ENCODE measurements around the gene ELP5.

Gene ELP5

GRCh38 chr17:7237266-7237760, 14.7 kb upstream of the ELP5 start:
- Histone ChIP-seq H3K36me3 (ENCODE audit: control insufficient read depth, insufficient read depth, low read length) (peaks cover 22% of the 10 kb centered on the region), H3K27me3 (ENCODE audit: control insufficient read depth, insufficient read depth, low read length, poor library complexity, severe bottlenecking) (no peaks in the 10 kb centered on the region), H3K4me3 (ENCODE audit: insufficient read depth, low read depth, low read length) (peak overlapping the region; percentile 70), H3K4me1 (ENCODE audit: control insufficient read depth, insufficient read depth, low read length) (peaks cover 17% of the 10 kb centered on the region), H3K9me3 (ENCODE audit: control insufficient read depth, low read length) (no peaks in the 10 kb centered on the region), H3K27ac (ENCODE audit: insufficient read depth, low read depth, low read length, poor library complexity, severe bottlenecking) (peak overlapping the region; percentile 85)
- 51 to 55% methylated on average over 6 of the region's 6 CpGs for WGBS, 2 experiments

GRCh38 chr17:7237761-7238419, 14.1 kb upstream of the ELP5 start:
- Histone ChIP-seq H3K4me3 (ENCODE audit: insufficient read depth, low read depth, low read length) (peak overlapping the region; percentile 70), H3K36me3 (ENCODE audit: control insufficient read depth, insufficient read depth, low read length) (peaks cover 22% of the 10 kb centered on the region), H3K27me3 (ENCODE audit: control insufficient read depth, insufficient read depth, low read length, poor library complexity, severe bottlenecking) (no peaks in the 10 kb centered on the region), H3K27ac (ENCODE audit: insufficient read depth, low read depth, low read length, poor library complexity, severe bottlenecking) (peak overlapping the region; percentile 85), H3K9me3 (ENCODE audit: control insufficient read depth, low read length) (no peaks in the 10 kb centered on the region), H3K4me1 (ENCODE audit: control insufficient read depth, insufficient read depth, low read length) (peaks cover 15% of the 10 kb centered on the region)
- 0% methylated on average over 69 to 73 of the region's 73 CpGs for WGBS, 2 experiments

GRCh38 chr17:7238420-7239090, 13.5 kb upstream of the ELP5 start:
- Histone ChIP-seq H3K27ac (ENCODE audit: insufficient read depth, low read depth, low read length, poor library complexity, severe bottlenecking) (peak overlapping the region; percentile 52), H3K9me3 (ENCODE audit: control insufficient read depth, low read length) (no peaks in the 10 kb centered on the region), H3K4me1 (ENCODE audit: control insufficient read depth, insufficient read depth, low read length) (peaks cover 15% of the 10 kb centered on the region), H3K36me3 (ENCODE audit: control insufficient read depth, insufficient read depth, low read length) (peaks cover 22% of the 10 kb centered on the region), H3K27me3 (ENCODE audit: control insufficient read depth, insufficient read depth, low read length, poor library complexity, severe bottlenecking) (no peaks in the 10 kb centered on the region), H3K4me3 (ENCODE audit: insufficient read depth, low read depth, low read length) (peak overlapping the region; percentile 70)
- WGBS, 2 experiments: 0% methylated on average over 27 to 32 of the region's 39 CpGs

GRCh38 chr17:7239091-7240027, 12.7 kb upstream of the ELP5 start, which contains the start of gene PHF23:
Gene PHF23 (minus strand): TSS chr17:7239457. CDS start chr17:7239279, 178 bp downstream.
- H3K36me3 ChIP-seq (ENCODE audit: control insufficient read depth, insufficient read depth, low read length): peaks cover 23% of the 10 kb centered on the region
- H3K9me3 ChIP-seq (ENCODE audit: control insufficient read depth, low read length): no peaks in the 10 kb centered on the region
- 0 to 1% methylated on average over 72 of the region's 72 CpGs for WGBS, 2 experiments
- peaks cover 15% of the 10 kb centered on the region for H3K4me1 ChIP-seq (ENCODE audit: control insufficient read depth, insufficient read depth, low read length)
- H3K4me3 ChIP-seq (ENCODE audit: insufficient read depth, low read depth, low read length): peak within 1 kb of the TSS; percentile 70
- H3K27me3 ChIP-seq (ENCODE audit: control insufficient read depth, insufficient read depth, low read length, poor library complexity, severe bottlenecking): no peaks in the 10 kb centered on the region
- peak within 1 kb of the TSS; percentile 52 for H3K27ac ChIP-seq (ENCODE audit: insufficient read depth, low read depth, low read length, poor library complexity, severe bottlenecking)

GRCh38 chr17:7240375-7240774, 11.6 kb upstream of the ELP5 start:
- Histone ChIP-seq H3K36me3 (ENCODE audit: control insufficient read depth, insufficient read depth, low read length) (peaks cover 28% of the 10 kb centered on the region), H3K4me1 (ENCODE audit: control insufficient read depth, insufficient read depth, low read length) (peaks cover 15% of the 10 kb centered on the region), H3K27ac (ENCODE audit: insufficient read depth, low read depth, low read length, poor library complexity, severe bottlenecking) (no peak overlapping the region), H3K27me3 (ENCODE audit: control insufficient read depth, insufficient read depth, low read length, poor library complexity, severe bottlenecking) (no peaks in the 10 kb centered on the region), H3K4me3 (ENCODE audit: insufficient read depth, low read depth, low read length) (peak overlapping the region; percentile 18), H3K9me3 (ENCODE audit: control insufficient read depth, low read length) (no peaks in the 10 kb centered on the region)
- 86 to 89% methylated on average over 3 to 4 of the region's 4 CpGs for WGBS, 2 experiments

DNA sequence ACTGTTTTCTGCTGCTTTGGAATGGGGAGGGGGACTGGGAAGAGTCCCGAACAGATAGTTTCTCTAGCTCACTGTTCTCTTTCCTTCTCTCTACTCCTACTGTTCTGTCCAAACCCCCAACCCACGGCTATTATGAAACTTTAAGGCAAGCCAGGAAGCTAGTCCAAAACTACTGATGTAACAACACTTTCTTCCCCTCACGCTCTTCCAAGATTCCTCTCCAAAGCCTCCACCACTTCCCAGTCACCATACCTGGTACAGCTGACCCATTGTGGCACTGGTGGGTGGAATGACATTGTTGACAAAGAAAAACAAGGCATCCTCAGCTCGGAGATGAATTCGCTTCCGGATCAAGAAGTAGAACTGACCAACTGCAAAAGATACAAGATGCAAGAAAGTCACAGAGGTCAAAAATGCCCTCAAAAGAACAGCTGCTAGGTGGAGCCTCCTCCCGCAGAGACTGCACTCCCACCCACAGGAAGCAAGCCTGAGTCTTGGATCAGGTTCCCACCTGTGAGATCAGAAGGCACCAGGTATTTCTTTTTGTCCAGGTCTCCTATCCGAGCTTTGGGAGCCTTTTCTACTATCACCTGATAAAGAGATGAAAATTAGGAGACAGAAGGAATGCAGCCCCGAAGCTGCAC, 10.8 kb upstream of the ELP5 start:
- 59 to 66% methylated on average over 9 of the region's 9 CpGs for WGBS, 2 experiments
- Histone ChIP-seq H3K36me3 (ENCODE audit: control insufficient read depth, insufficient read depth, low read length) (peaks cover 28% of the 10 kb centered on the region), H3K4me3 (ENCODE audit: insufficient read depth, low read depth, low read length) (peak overlapping the region; percentile 69), H3K27me3 (ENCODE audit: control insufficient read depth, insufficient read depth, low read length, poor library complexity, severe bottlenecking) (no peaks in the 10 kb centered on the region), H3K9me3 (ENCODE audit: control insufficient read depth, low read length) (no peaks in the 10 kb centered on the region), H3K27ac (ENCODE audit: insufficient read depth, low read depth, low read length, poor library complexity, severe bottlenecking) (no peak overlapping the region), H3K4me1 (ENCODE audit: control insufficient read depth, insufficient read depth, low read length) (peaks cover 15% of the 10 kb centered on the region)

- peak within 1 kb of the TSS; percentile 80 for H3K27ac ChIP-seq (ENCODE audit: insufficient read depth, low read depth, low read length, poor library complexity, severe bottlenecking)
- peak within 1 kb of the TSS; percentile 69 for H3K4me3 ChIP-seq (ENCODE audit: insufficient read depth, low read depth, low read length)
- peaks cover 10% of the 10 kb centered on the region for H3K4me1 ChIP-seq (ENCODE audit: control insufficient read depth, insufficient read depth, low read length)
- H3K36me3 ChIP-seq (ENCODE audit: control insufficient read depth, insufficient read depth, low read length): peaks cover 24% of the 10 kb centered on the region
- WGBS, 2 experiments: 0% methylated on average over 60 to 62 of the region's 62 CpGs
- H3K9me3 ChIP-seq (ENCODE audit: control insufficient read depth, low read length): no peaks in the 10 kb centered on the region
- no peaks in the 10 kb centered on the region for H3K27me3 ChIP-seq (ENCODE audit: control insufficient read depth, insufficient read depth, low read length, poor library complexity, severe bottlenecking)
Observed at GRCh38 chr17:7241783-7242716, 10.0 kb upstream of the ELP5 start, which contains the start of gene GABARAP. Gene GABARAP (minus strand): TSS chr17:7242449. CDS start chr17:7242330, 119 bp downstream.

- no peaks in the 10 kb centered on the region for H3K9me3 ChIP-seq (ENCODE audit: control insufficient read depth, low read length)
- H3K27ac ChIP-seq (ENCODE audit: insufficient read depth, low read depth, low read length, poor library complexity, severe bottlenecking): peak overlapping the region; percentile 71
- peak overlapping the region; percentile 69 for H3K4me3 ChIP-seq (ENCODE audit: insufficient read depth, low read depth, low read length)
- peaks cover 5% of the 10 kb centered on the region for H3K4me1 ChIP-seq (ENCODE audit: control insufficient read depth, insufficient read depth, low read length)
- peaks cover 24% of the 10 kb centered on the region for H3K36me3 ChIP-seq (ENCODE audit: control insufficient read depth, insufficient read depth, low read length)
- no peaks in the 10 kb centered on the region for H3K27me3 ChIP-seq (ENCODE audit: control insufficient read depth, insufficient read depth, low read length, poor library complexity, severe bottlenecking)
- 2% methylated on average over 49 of the region's 49 CpGs for WGBS, 2 experiments
Observed at GRCh38 chr17:7242717-7243452, 9.1 kb upstream of the ELP5 start.
